Hepatocyte (in vitro differentiated cells): ENCODE measurements around the gene SEC63. TPM values are rescaled to one million over a fixed set of nuclear protein-coding genes. Genes with fewer than 3 reads are reported as not detected.
"Not testable (repeated sequence)": the region's sequence is repeated elsewhere in the genome, so short reads cannot be mapped to it uniquely, and the experiment has no call there.

Experiments
- DNase-seq: peaks from one replicate; pipeline ENCODE4 v3.0.0-alpha.2; 2016; ENCODE audit warnings: low spot score
- H2AFZ ChIP-seq: fragments of 200-600 bp; sonication (generic); 2 replicates; pipeline ENCODE4 v1.6.0; 2016; ENCODE audit warnings: antibody characterized with exemption, mild to moderate bottlenecking
- H3K27ac ChIP-seq: fragments of 200-600 bp; sonication (generic); 2 replicates; pipeline ENCODE4 v1.5.1; 2016; ENCODE audit warnings: mild to moderate bottlenecking
- H3K27me3 ChIP-seq: fragments of 200-600 bp; sonication (generic); 2 replicates; pipeline ENCODE4 v1.6.1; 2016
- H3K36me3 ChIP-seq: fragments of 200-600 bp; sonication (generic); replicated peaks from 2 replicates; pipeline ENCODE4 v1.5.1; 2016; ENCODE audit warnings: low read depth; ENCODE audit not compliant: insufficient read depth
- H3K4me1 ChIP-seq: fragments of 200-600 bp; sonication (generic); 2 replicates; pipeline ENCODE4 v1.5.1; 2016; ENCODE audit warnings: mild to moderate bottlenecking, moderate library complexity; ENCODE audit not compliant: insufficient read depth
- H3K4me2 ChIP-seq: fragments of 200-600 bp; sonication (generic); 2 replicates; pipeline ENCODE4 v1.6.0; 2016
- H3K4me3 ChIP-seq: fragments of 200-600 bp; sonication (generic); 2 replicates; pipeline ENCODE4 v1.5.1; 2016; ENCODE audit warnings: mild to moderate bottlenecking
- H3K79me2 ChIP-seq: fragments of 200-600 bp; sonication (generic); 2 replicates; pipeline ENCODE4 v1.6.0; 2017; ENCODE audit warnings: mild to moderate bottlenecking
- H3K9me2 ChIP-seq: fragments of 200-600 bp; sonication (generic); replicated peaks from 2 replicates; pipeline ENCODE4 v1.6.0; 2017; ENCODE audit warnings: mild to moderate bottlenecking; ENCODE audit not compliant: insufficient read depth
- H3K9me3 ChIP-seq: fragments of 200-600 bp; sonication (generic); 2 replicates; pipeline ENCODE4 v1.5.1; 2016; ENCODE audit warnings: low read depth, mild to moderate bottlenecking
- H4K20me1 ChIP-seq: fragments of 200-600 bp; sonication (generic); 2 replicates; pipeline ENCODE4 v1.6.0; 2016; ENCODE audit warnings: mild to moderate bottlenecking; ENCODE audit not compliant: insufficient read depth, poor library complexity, severe bottlenecking
- CTCF ChIP-seq: fragments of 200-600 bp; sonication (generic); IDR thresholded peaks from 2 replicates; pipeline ENCODE4 v1.5.1; 2016; ENCODE audit warnings: antibody characterized with exemption, mild to moderate bottlenecking; ENCODE audit not compliant: poor library complexity
- EZH2 ChIP-seq: fragments of 200-600 bp; sonication (generic); IDR thresholded peaks from 2 replicates; pipeline ENCODE4 v1.6.1; 2016; ENCODE audit warnings: antibody characterized with exemption, mild to moderate bottlenecking, borderline replicate concordance
- EZH2phosphoT487 ChIP-seq: fragments of 200-600 bp; sonication (generic); IDR thresholded peaks from one replicate; pipeline ENCODE4 v1.6.1; 2018; ENCODE audit warnings: antibody characterized with exemption, mild to moderate bottlenecking, low read depth, moderate library complexity; ENCODE audit not compliant: unreplicated experiment, severe bottlenecking
- WGBS: methylation state at CpG from one replicate; pipeline ENCODE4 v1.1.6; 2016; ENCODE audit warnings: low lambda C conversion rate; ENCODE audit errors: missing lambda C conversion rate; 5-methylcytosine and 5-hydroxymethylcytosine counted together
- polyA plus RNA-seq: library from polyadenylated mRNA; unstranded; fragments of >200 nt; fragmentation: Nextera tagmentation; extraction: Ambion mirVana; gene quantifications from 2 replicates; pipeline ENCODE4 v1.2.1, GENCODE V29; 2016
- total RNA-seq: library from RNA; depleted of rRNA; stranded (reverse); fragments of >200 nt; gene quantifications from 2 replicates; pipeline ENCODE4 v1.2.3, GENCODE V29; 2014

Gene SEC63
- total and polyA plus RNA-seq, 2 experiments from 2014 or later: 36.6 to 131 TPM

- Histone ChIP-seq H3K4me2 (no peak overlapping the region), H3K36me3 (no peaks in the 10 kb centered on the region), H3K9me2 (no peaks in the 10 kb centered on the region), H3K27ac (no peak overlapping the region), H3K9me3 (no peaks in the 10 kb centered on the region), H4K20me1 (peaks cover 30% of the 10 kb centered on the region), H2AFZ (no peak overlapping the region), H3K4me3 (no peak overlapping the region), H3K27me3 (no peaks in the 10 kb centered on the region), H3K4me1 (no peaks in the 10 kb centered on the region), H3K79me2 (peaks cover 78% of the 10 kb centered on the region)
- no peak for DNase-seq
- WGBS: 98% methylated on average over 3 of the region's 3 CpGs
- TF ChIP-seq EZH2: no peak
- TF ChIP-seq CTCF: no peak
- TF ChIP-seq EZH2phosphoT487: no peak
Measured at GRCh38 chr6:107932580-107932979, 25.4 kb downstream of the SEC63 start.

DNA sequence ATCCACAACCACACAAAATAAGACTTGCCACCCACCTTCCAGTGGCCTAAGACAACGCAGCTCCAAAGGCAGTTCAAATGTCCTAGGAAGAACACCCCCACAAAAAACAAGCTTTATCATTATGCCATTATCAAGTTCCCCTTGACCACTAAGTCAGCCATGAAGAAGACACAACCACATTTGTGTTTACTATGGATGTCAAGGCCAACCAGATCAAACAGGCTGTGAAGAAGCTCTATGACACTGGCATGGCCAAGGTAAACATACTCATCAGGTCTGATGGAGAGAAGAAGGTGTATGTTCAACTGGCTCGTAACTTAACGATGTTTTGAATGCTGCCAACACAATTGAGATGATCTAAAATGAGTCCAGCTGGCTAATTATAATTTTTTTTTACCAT, 26.1 kb downstream of the SEC63 start:
- Histone ChIP-seq H3K27me3 (no peaks in the 10 kb centered on the region), H3K36me3 (no peaks in the 10 kb centered on the region), H3K27ac (no peak overlapping the region), H4K20me1 (peaks cover 31% of the 10 kb centered on the region), H3K4me1 (no peaks in the 10 kb centered on the region), H2AFZ (no peak overlapping the region), H3K9me2 (no peaks in the 10 kb centered on the region), H3K4me3 (no peak overlapping the region), H3K4me2 (no peak overlapping the region), H3K9me3 (no peaks in the 10 kb centered on the region), H3K79me2 (peaks cover 77% of the 10 kb centered on the region)
- TF ChIP-seq EZH2: no peak
- no peak for TF ChIP-seq CTCF
- no peak for TF ChIP-seq EZH2phosphoT487
- WGBS: 99% methylated on average over 3 of the region's 3 CpGs
- no peak for DNase-seq

GRCh38 chr6:107928984-107929383, 29.0 kb downstream of the SEC63 start:
- Histone ChIP-seq H3K9me2 (no peaks in the 10 kb centered on the region), H3K9me3 (no peaks in the 10 kb centered on the region), H3K27ac (no peak overlapping the region), H3K4me2 (no peak overlapping the region), H4K20me1 (peaks cover 33% of the 10 kb centered on the region), H3K4me3 (no peak overlapping the region), H3K36me3 (no peaks in the 10 kb centered on the region), H3K4me1 (no peaks in the 10 kb centered on the region), H2AFZ (no peak overlapping the region), H3K79me2 (peaks cover 88% of the 10 kb centered on the region), H3K27me3 (no peaks in the 10 kb centered on the region)
- DNase-seq: no peak
- WGBS: 79% methylated on average over 2 of the region's 2 CpGs
- no peak for TF ChIP-seq CTCF
- TF ChIP-seq EZH2: no peak
- TF ChIP-seq EZH2phosphoT487: no peak

DNA sequence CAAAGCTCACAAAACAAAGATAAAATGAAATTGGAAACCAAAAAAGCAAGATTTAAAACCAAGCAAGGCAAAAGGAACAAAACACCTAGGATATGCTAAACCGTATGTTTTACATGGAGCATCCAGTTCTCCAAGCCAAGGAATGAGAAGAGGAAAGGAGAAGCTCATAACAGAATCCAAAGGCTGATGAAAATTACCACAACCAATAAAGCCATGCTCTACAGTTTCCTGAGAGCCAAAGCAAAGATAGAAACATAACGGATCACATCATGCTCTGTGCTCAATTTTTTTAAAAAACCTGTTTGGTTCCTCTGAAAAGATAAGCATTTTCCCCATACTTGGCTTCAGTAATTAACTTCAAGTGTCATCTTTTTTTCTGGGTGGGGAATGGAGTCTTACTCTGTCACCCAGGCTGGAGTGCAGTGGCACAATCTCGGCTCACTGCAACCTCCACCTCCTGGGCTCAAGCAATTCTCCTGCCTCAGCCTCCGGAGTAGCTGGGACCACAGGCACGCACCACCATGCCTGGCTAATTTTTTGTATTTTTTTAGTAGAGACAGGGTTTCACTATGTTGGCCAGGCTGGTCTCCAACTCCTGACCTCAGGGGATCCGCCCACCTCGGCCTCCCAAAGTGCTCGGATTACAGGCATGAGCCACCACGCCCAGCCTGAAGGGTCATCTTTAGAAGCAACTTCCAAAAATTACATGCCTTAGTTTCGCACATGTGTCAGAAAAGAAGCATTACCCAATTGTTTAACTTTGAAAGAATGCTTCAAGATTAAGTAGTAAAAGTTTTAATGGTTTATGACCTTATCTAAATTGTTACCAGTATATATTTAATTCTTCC, 31.1 kb downstream of the SEC63 start:
- 79% methylated on average over 10 of the region's 10 CpGs for WGBS
- peaks cover 88% of the 10 kb centered on the region for H3K79me2 ChIP-seq
- H3K4me1 ChIP-seq, H3K27ac ChIP-seq, H3K4me3 ChIP-seq, H2AFZ ChIP-seq, H3K27me3 ChIP-seq, H3K9me3 ChIP-seq, H3K36me3 ChIP-seq, DNase-seq, H3K4me2 ChIP-seq, H3K9me2 ChIP-seq: not testable (repeated sequence)
- peaks cover 33% of the 10 kb centered on the region for H4K20me1 ChIP-seq
